ENCODE measurements around the gene FILIP1L. TPM values are rescaled to one million over a fixed set of nuclear protein-coding genes. Genes with fewer than 3 reads are reported as not detected.

The FILIP1L gene
- total and polyA plus RNA-seq, 2 of the 13 experiments (the other 11 are each of a cell fraction or from before 2014, with no cell fraction given), result 8.1 to 187 TPM

DNA sequence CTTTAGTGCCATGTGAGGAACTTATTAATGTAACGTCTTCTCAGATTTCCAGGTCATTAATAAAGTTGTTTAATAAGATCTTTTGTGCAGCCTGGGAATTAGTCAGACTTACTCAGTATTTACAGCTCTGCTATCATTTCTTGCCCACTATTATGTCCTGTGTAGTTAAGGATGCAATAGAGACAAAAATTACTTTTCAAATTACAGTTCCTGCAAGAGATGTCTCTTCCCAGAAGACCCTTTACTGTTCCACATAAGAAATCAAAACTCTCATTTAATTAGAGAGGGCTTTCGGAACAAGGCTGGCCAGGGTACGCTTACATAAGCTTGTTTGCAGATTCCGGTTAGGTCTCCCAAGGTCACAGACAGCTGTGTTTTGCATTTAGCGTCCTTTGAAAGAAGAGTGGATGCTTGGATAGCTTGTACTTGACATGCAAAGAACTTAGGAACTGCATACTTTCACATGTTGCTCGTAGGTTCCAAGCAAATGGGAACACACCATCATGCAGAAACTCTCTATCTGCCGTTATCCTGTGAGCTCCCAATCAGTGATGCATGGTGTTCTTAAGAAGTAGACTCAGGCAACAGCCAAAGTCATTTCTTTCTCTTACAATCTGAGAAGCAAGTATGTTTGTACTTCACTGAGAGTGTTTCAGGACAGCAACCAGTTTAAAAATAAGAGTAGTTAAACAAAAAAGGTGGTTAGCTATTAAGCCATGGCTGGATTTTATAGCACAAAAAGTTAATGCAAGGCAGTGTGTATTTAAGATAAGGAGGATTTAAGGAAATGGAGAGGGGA lies 37.4 kb downstream of the FILIP1L start (continued):
- TF ChIP-seq NR2F1 (CRISPR knock-in tag; IDR thresholded peaks at IDR 0.05), result peak; percentile 61 to 75
- peak; percentile 26; the same call in 1 of the 2 replicates for TF ChIP-seq NFYC (CRISPR knock-in tag; IDR thresholded peaks at IDR 0.05)
- TF ChIP-seq TFE3 (CRISPR knock-in tag; IDR thresholded peaks at IDR 0.05), result peak; percentile 77
- peak; percentile 86 for TF ChIP-seq SKI (IDR thresholded peaks at IDR 0.05; ENCODE audit: partially characterized antibody)
- TF ChIP-seq, protein P1, sequence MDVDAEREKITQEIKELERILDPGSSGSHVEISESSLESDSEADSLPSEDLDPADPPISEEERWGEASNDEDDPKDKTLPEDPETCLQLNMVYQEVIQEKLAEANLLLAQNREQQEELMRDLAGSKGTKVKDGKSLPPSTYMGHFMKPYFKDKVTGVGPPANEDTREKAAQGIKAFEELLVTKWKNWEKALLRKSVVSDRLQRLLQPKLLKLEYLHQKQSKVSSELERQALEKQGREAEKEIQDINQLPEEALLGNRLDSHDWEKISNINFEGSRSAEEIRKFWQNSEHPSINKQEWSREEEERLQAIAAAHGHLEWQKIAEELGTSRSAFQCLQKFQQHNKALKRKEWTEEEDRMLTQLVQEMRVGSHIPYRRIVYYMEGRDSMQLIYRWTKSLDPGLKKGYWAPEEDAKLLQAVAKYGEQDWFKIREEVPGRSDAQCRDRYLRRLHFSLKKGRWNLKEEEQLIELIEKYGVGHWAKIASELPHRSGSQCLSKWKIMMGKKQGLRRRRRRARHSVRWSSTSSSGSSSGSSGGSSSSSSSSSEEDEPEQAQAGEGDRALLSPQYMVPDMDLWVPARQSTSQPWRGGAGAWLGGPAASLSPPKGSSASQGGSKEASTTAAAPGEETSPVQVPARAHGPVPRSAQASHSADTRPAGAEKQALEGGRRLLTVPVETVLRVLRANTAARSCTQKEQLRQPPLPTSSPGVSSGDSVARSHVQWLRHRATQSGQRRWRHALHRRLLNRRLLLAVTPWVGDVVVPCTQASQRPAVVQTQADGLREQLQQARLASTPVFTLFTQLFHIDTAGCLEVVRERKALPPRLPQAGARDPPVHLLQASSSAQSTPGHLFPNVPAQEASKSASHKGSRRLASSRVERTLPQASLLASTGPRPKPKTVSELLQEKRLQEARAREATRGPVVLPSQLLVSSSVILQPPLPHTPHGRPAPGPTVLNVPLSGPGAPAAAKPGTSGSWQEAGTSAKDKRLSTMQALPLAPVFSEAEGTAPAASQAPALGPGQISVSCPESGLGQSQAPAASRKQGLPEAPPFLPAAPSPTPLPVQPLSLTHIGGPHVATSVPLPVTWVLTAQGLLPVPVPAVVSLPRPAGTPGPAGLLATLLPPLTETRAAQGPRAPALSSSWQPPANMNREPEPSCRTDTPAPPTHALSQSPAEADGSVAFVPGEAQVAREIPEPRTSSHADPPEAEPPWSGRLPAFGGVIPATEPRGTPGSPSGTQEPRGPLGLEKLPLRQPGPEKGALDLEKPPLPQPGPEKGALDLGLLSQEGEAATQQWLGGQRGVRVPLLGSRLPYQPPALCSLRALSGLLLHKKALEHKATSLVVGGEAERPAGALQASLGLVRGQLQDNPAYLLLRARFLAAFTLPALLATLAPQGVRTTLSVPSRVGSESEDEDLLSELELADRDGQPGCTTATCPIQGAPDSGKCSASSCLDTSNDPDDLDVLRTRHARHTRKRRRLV (CRISPR knock-in tag; IDR thresholded peaks at IDR 0.05), result no peak
- no peak for TF ChIP-seq WIZ (CRISPR knock-in tag; IDR thresholded peaks at IDR 0.05)
- 0 out of 2 replicates have a peak, but pooled peaks have one; percentile 44 for TF ChIP-seq ZNF136 (CRISPR knock-in tag; IDR thresholded peaks at IDR 0.05; ENCODE audit: low read depth)
- TF ChIP-seq ZNF788 (CRISPR knock-in tag; IDR thresholded peaks at IDR 0.05; ENCODE audit: borderline replicate concordance), result peak; percentile 53; the same call in 1 of the 2 replicates
- peak; percentile 88; the same call in 1 of the 2 replicates for TF ChIP-seq ZNF431 (CRISPR knock-in tag; IDR thresholded peaks at IDR 0.05; ENCODE audit: borderline replicate concordance, low read depth)
- peak; percentile 59 for TF ChIP-seq ZNF574 (CRISPR knock-in tag; IDR thresholded peaks at IDR 0.05)
- TF ChIP-seq MTA3 (CRISPR knock-in tag; IDR thresholded peaks at IDR 0.05), result no peak
- no peak; the same call in 2 of the 3 replicates for TF ChIP-seq MXI1 (IDR thresholded peaks at IDR 0.05; ENCODE audit: borderline replicate concordance, low read depth, low read length)
- no peak for TF ChIP-seq ZBED4 (CRISPR knock-in tag; IDR thresholded peaks at IDR 0.05; ENCODE audit: borderline replicate concordance)
- 0 out of 2 replicates have a peak, but pooled peaks have one; percentile 49 for TF ChIP-seq KLF6 (CRISPR knock-in tag; IDR thresholded peaks at IDR 0.05)
- TF ChIP-seq TARDBP (CRISPR knock-in tag; IDR thresholded peaks at IDR 0.05), result peak; percentile 69; the same call in 1 of the 2 replicates

Data from HepG2 (cell line).